Duodenal mucosa (tissue), 2 donors: ENCODE results near the gene CFD.

Experiments
- H3K27ac ChIP-seq: one replicate; pipeline ENCODE4 v1.7.0; 2013; ENCODE audit warnings: low read depth, low read length
- H3K27me3 ChIP-seq, 2 donors: one replicate each; pipeline ENCODE4 v1.7.0; 2013; ENCODE audit warnings: low read length in 2 of 2, control low read depth in 1 of 2; ENCODE audit not compliant: insufficient read depth in 2 of 2, control insufficient read depth in 1 of 2
- H3K36me3 ChIP-seq, 2 donors: one replicate each; pipeline ENCODE4 v1.7.0; 2013; ENCODE audit warnings: low read length in 2 of 2, control low read depth in 1 of 2; ENCODE audit not compliant: insufficient read depth in 2 of 2, control insufficient read depth in 1 of 2
- H3K4me1 ChIP-seq, 2 donors: one replicate each; pipeline ENCODE4 v1.7.0; 2013; ENCODE audit warnings: low read length in 2 of 2, control low read depth in 1 of 2; ENCODE audit not compliant: insufficient read depth in 2 of 2, control insufficient read depth in 1 of 2
- H3K4me3 ChIP-seq, 2 donors: one replicate each; pipeline ENCODE4 v1.7.0; 2013; ENCODE audit warnings: low read length in 2 of 2, low read depth in 1 of 2
- H3K9ac ChIP-seq, 2 donors: one replicate each; pipeline ENCODE4 v1.7.0; 2013; ENCODE audit warnings: low read length in 2 of 2, low read depth in 1 of 2
- H3K9me3 ChIP-seq, 2 donors: one replicate each; pipeline ENCODE4 v1.7.0; 2013; ENCODE audit warnings: low read length in 2 of 2, control low read depth in 1 of 2; ENCODE audit not compliant: control insufficient read depth in 1 of 2

CFD gene

GRCh38 chr19:911197-912033 lies 52.0 kb downstream of the CFD start:
- no peak overlapping the region for H3K4me3 ChIP-seq
- peaks cover 13 to 17% of the 10 kb centered on the region in 2 donors for H3K4me1 ChIP-seq
- H3K9ac ChIP-seq: no peak overlapping the region
- no peaks in the 10 kb centered on the region for H3K9me3 ChIP-seq
- no peaks in the 10 kb centered on the region for H3K27me3 ChIP-seq
- no peaks in the 10 kb centered on the region for H3K36me3 ChIP-seq
- H3K27ac ChIP-seq: no peak overlapping the region

DNA sequence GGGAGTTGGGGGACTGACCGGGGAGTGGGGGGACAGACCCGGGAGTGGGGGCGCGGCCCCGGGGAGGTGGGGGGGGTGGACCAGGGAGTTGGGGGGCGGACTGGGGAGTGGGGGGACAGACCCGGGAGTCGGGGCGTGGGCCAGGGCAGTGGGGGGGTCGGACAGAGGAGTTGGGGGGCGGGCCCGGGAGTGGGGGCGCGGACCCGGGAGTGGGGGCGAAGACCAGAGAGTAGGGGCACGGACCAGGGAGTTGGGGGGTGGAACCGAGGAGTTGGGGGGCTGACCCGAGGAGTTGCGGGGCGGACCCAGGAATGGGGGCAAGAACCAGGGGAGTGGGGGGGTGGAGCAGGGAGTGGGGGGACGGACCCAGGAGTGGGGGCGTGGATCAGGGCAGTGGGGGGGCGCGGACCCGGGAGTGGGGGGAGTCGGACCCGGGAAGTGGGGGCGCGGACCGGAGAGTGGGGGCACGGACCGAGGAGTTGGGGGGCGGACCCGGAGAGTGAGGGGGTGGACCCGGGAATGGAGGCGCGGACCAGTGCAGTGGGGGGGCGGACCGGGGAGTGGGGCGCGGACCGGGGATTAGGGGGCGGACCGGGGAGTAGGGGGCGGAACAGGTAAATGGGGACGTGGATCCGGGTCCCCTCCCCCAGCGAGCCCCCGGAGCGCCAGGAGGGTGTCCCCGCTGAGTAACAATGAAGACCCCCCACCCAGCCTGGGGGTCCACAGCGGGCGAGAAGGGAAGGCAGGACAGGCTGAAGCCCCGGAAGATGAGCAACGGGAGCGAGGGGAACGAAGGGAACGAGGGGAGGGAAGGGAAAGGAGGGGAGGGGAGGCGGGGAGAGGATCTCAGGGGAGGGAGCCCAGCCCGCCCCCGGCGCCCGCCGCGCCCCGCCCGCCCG lies 53.0 kb downstream of the CFD start:
- Histone ChIP-seq H3K27ac (peak overlapping the region; percentile 73), H3K4me1 (peaks cover 13 to 20% of the 10 kb centered on the region in 2 donors), H3K9me3 (no peaks in the 10 kb centered on the region), H3K36me3 (no peaks in the 10 kb centered on the region), H3K4me3 (peak overlapping the region; percentile 66 to 78), H3K27me3 (peaks cover 6 to 9% of the 10 kb centered on the region in 2 donors), H3K9ac (peak overlapping the region; percentile 51 to 63)
